Endothelial cell (in vitro differentiated cells): ENCODE data around the gene FXYD6. TPM values are rescaled to one million over a fixed set of nuclear protein-coding genes. Genes with fewer than 3 reads are reported as not detected.

Experiments
- DNase-seq: peaks from one replicate; pipeline ENCODE4 v3.0.0; 2021; ENCODE audit warnings: low spot score
- H3K27ac Mint-ChIP-seq: one replicate; pipeline ENCODE4 v1.8.0; 2021; ENCODE audit warnings: mixed read lengths, inconsistent platforms; ENCODE audit not compliant: unreplicated experiment
- H3K27me3 Mint-ChIP-seq: one replicate; pipeline ENCODE4 v1.8.0; 2021; ENCODE audit warnings: mild to moderate bottlenecking, moderate library complexity, mixed read lengths, inconsistent platforms; ENCODE audit not compliant: unreplicated experiment
- H3K36me3 Mint-ChIP-seq: one replicate; pipeline ENCODE4 v1.8.0; 2021; ENCODE audit warnings: mild to moderate bottlenecking, low read depth, mixed read lengths, inconsistent platforms; ENCODE audit not compliant: unreplicated experiment
- H3K4me1 Mint-ChIP-seq: one replicate; pipeline ENCODE4 v1.8.0; 2021; ENCODE audit warnings: mild to moderate bottlenecking, mixed read lengths, inconsistent platforms; ENCODE audit not compliant: unreplicated experiment
- H3K4me3 Mint-ChIP-seq: one replicate; pipeline ENCODE4 v1.8.0; 2021; ENCODE audit warnings: mild to moderate bottlenecking, mixed read lengths, inconsistent platforms; ENCODE audit not compliant: unreplicated experiment
- H3K9me3 Mint-ChIP-seq: one replicate; pipeline ENCODE4 v1.8.0; 2021; ENCODE audit warnings: mixed read lengths, inconsistent platforms; ENCODE audit not compliant: unreplicated experiment
- CTCF ChIP-seq: fragments of 200-600 bp; sonication (generic); IDR thresholded peaks from one replicate; pipeline ENCODE4 v1.5.0; 2021; ENCODE audit warnings: antibody characterized with exemption; ENCODE audit not compliant: unreplicated experiment
- total RNA-seq: library from RNA; stranded (reverse); fragmentation: NEBNext Ultra II Directional; extraction: Animal tissue kit (Norgen Biotek cat#: 25700); gene quantifications from one replicate; pipeline ENCODE4 v1.2.1, GENCODE V29; 2021; ENCODE audit not compliant: unreplicated experiment

The FXYD6 gene
- total RNA-seq, 1 donor from 2014 or later: 18.1 TPM

GRCh38 chr11:117910941-117911655, 34.6 kb upstream of the FXYD6 start:
- Mint-ChIP-seq H3K4me3 (no peak overlapping the region), H3K4me1 (peaks cover 16% of the 10 kb centered on the region), H3K27ac (no peak overlapping the region), H3K27me3 (peaks cover 5% of the 10 kb centered on the region), H3K36me3 (no peaks in the 10 kb centered on the region), H3K9me3 (no peaks in the 10 kb centered on the region)
- TF ChIP-seq CTCF: no peak
- DNase-seq: no peak

- DNase-seq: no peak
- Mint-ChIP-seq H3K4me1 (peaks cover 16% of the 10 kb centered on the region), H3K27ac (no peak overlapping the region), H3K4me3 (no peak overlapping the region), H3K9me3 (no peaks in the 10 kb centered on the region), H3K36me3 (no peaks in the 10 kb centered on the region), H3K27me3 (peaks cover 5% of the 10 kb centered on the region)
- TF ChIP-seq CTCF: no peak
These were observed 34.1 kb upstream of the FXYD6 start for GRCh38 chr11:117910525-117910924.

- H3K9me3 Mint-ChIP-seq: no peaks in the 10 kb centered on the region
- peaks cover 3% of the 10 kb centered on the region for H3K27me3 Mint-ChIP-seq
- H3K4me3 Mint-ChIP-seq: no peak overlapping the region
- peaks cover 16% of the 10 kb centered on the region for H3K4me1 Mint-ChIP-seq
- no peaks in the 10 kb centered on the region for H3K36me3 Mint-ChIP-seq
- H3K27ac Mint-ChIP-seq: no peak overlapping the region
- TF ChIP-seq CTCF: peak; percentile 6
- DNase-seq: no peak
These were observed 33.3 kb upstream of the FXYD6 start for GRCh38 chr11:117909611-117910382.

- Mint-ChIP-seq H3K27ac (no peak overlapping the region), H3K4me3 (no peak overlapping the region), H3K4me1 (peaks cover 16% of the 10 kb centered on the region), H3K36me3 (no peaks in the 10 kb centered on the region), H3K9me3 (no peaks in the 10 kb centered on the region), H3K27me3 (peaks cover 2% of the 10 kb centered on the region)
- peak; percentile 22 for TF ChIP-seq CTCF
- no peak for DNase-seq
These were observed 32.6 kb upstream of the FXYD6 start for GRCh38 chr11:117908959-117909610.
